Chondrocyte (in vitro differentiated cells): Measurements from ENCODE around the gene MEIOB. TPM values are rescaled to one million over a fixed set of nuclear protein-coding genes. Genes with fewer than 3 reads are reported as not detected.
A peak's percentile ranks its signal among the peaks of the same experiment; 100 is the strongest.

Experiments
- DNase-seq: peaks from one replicate; pipeline ENCODE4 v3.0.0; 2021; ENCODE audit warnings: mixed read lengths, low spot score
- H3K27ac Mint-ChIP-seq: one replicate; pipeline ENCODE4 v1.8.0; 2021; ENCODE audit warnings: mild to moderate bottlenecking, moderate library complexity, mixed read lengths; ENCODE audit not compliant: unreplicated experiment
- H3K27me3 Mint-ChIP-seq: 2 replicates; pipeline ENCODE4 v1.8.0; 2021; ENCODE audit warnings: low read depth, mixed read lengths
- H3K36me3 Mint-ChIP-seq: 2 replicates; pipeline ENCODE4 v1.8.0; 2021; ENCODE audit warnings: low read depth, mixed read lengths
- H3K4me1 Mint-ChIP-seq: 2 replicates; pipeline ENCODE4 v1.8.0; 2021; ENCODE audit warnings: low read depth, mild to moderate bottlenecking, mixed read lengths
- H3K4me3 Mint-ChIP-seq: one replicate; pipeline ENCODE4 v1.8.0; 2021; ENCODE audit warnings: mild to moderate bottlenecking, moderate library complexity, mixed read lengths; ENCODE audit not compliant: unreplicated experiment
- H3K9me3 Mint-ChIP-seq: 2 replicates; pipeline ENCODE4 v1.8.0; 2021; ENCODE audit warnings: low read depth, mixed read lengths
- CTCF ChIP-seq: fragments of 200-600 bp; sonication (generic); IDR thresholded peaks from 2 replicates; pipeline ENCODE4 v1.5.0; 2021; ENCODE audit warnings: antibody characterized with exemption, mild to moderate bottlenecking, moderate library complexity
- total RNA-seq: library from RNA; stranded (reverse); gene quantifications from 3 replicates; pipeline ENCODE4 v1.2.1, GENCODE V29; 2021

Gene MEIOB
- total RNA-seq, 1 donor from 2014 or later: 1.2 TPM

GRCh38 chr16:1820096-1820945 is 51.6 kb downstream of the MEIOB start:
- Mint-ChIP-seq H3K4me3 (no peak overlapping the region), H3K27me3 (no peaks in the 10 kb centered on the region), H3K27ac (no peak overlapping the region), H3K4me1 (peaks cover 12% of the 10 kb centered on the region), H3K36me3 (peaks cover 6% of the 10 kb centered on the region), H3K9me3 (no peaks in the 10 kb centered on the region)
- no peak for TF ChIP-seq CTCF
- peak; percentile 80 for DNase-seq

GRCh38 chr16:1819611-1820010 is 52.4 kb downstream of the MEIOB start:
- peaks cover 10% of the 10 kb centered on the region for H3K4me1 Mint-ChIP-seq
- H3K36me3 Mint-ChIP-seq: peaks cover 6% of the 10 kb centered on the region
- H3K27me3 Mint-ChIP-seq: no peaks in the 10 kb centered on the region
- no peak overlapping the region for H3K27ac Mint-ChIP-seq
- H3K9me3 Mint-ChIP-seq: no peaks in the 10 kb centered on the region
- DNase-seq: peak; percentile 74
- H3K4me3 Mint-ChIP-seq: no peak overlapping the region
- no peak for TF ChIP-seq CTCF

GRCh38 chr16:1818873-1819525 is 53.0 kb downstream of the MEIOB start:
- H3K27ac Mint-ChIP-seq: no peak overlapping the region
- no peaks in the 10 kb centered on the region for H3K9me3 Mint-ChIP-seq
- H3K27me3 Mint-ChIP-seq: no peaks in the 10 kb centered on the region
- H3K4me1 Mint-ChIP-seq: peaks cover 4% of the 10 kb centered on the region
- no peak for TF ChIP-seq CTCF
- peak; percentile 86 for DNase-seq
- H3K36me3 Mint-ChIP-seq: peaks cover 6% of the 10 kb centered on the region
- no peak overlapping the region for H3K4me3 Mint-ChIP-seq

- peaks cover 6% of the 10 kb centered on the region for H3K36me3 Mint-ChIP-seq
- H3K4me1 Mint-ChIP-seq: peaks cover under 1% of the 10 kb centered on the region
- no peaks in the 10 kb centered on the region for H3K9me3 Mint-ChIP-seq
- no peaks in the 10 kb centered on the region for H3K27me3 Mint-ChIP-seq
- TF ChIP-seq CTCF: no peak
- no peak overlapping the region for H3K4me3 Mint-ChIP-seq
- no peak overlapping the region for H3K27ac Mint-ChIP-seq
- DNase-seq: peak; percentile 87
These were observed 53.6 kb downstream of the MEIOB start for GRCh38 chr16:1818204-1818872.

GRCh38 chr16:1817716-1818115 is 54.2 kb downstream of the MEIOB start:
- no peak overlapping the region for H3K27ac Mint-ChIP-seq
- H3K4me3 Mint-ChIP-seq: no peak overlapping the region
- H3K9me3 Mint-ChIP-seq: no peaks in the 10 kb centered on the region
- H3K4me1 Mint-ChIP-seq: peaks cover 7% of the 10 kb centered on the region
- TF ChIP-seq CTCF: no peak
- peaks cover 6% of the 10 kb centered on the region for H3K36me3 Mint-ChIP-seq
- no peaks in the 10 kb centered on the region for H3K27me3 Mint-ChIP-seq
- no peak for DNase-seq
